ENCODE results near the gene CBX1. TPM values are rescaled to one million over a fixed set of nuclear protein-coding genes. Genes with fewer than 3 reads are reported as not detected.

The CBX1 gene
- total and polyA plus RNA-seq, 2 donors (not counting 3 experiments of a cell fraction or from before 2014, with no cell fraction given), result 20.4 to 95.2 TPM

- H3K9ac ChIP-seq (replicated peaks; ENCODE audit: extremely low read depth, insufficient read depth, low read length), result no peak overlapping the region
- no peaks in the 10 kb centered on the region for H3K9me3 ChIP-seq (replicated peaks; ENCODE audit: control insufficient read depth, insufficient read depth, low read length)
- TF ChIP-seq MYC (IDR thresholded peaks at IDR 0.05; ENCODE audit: low read depth, low read length), result no peak
- no peak for TF ChIP-seq JUN (IDR thresholded peaks at IDR 0.05; ENCODE audit: borderline replicate concordance, insufficient read depth, insufficient read length, low read depth)
- TF ChIP-seq FOS (IDR thresholded peaks at IDR 0.05; ENCODE audit: borderline replicate concordance, insufficient read depth, low read length), result no peak
- TF ChIP-seq POLR2AphosphoS5 (IDR thresholded peaks at IDR 0.05; ENCODE audit: insufficient read depth, low read depth, low read length), result no peak
- no peak for TF ChIP-seq POLR2A (IDR thresholded peaks at IDR 0.05; ENCODE audit: low read depth, low read length)
- FAIRE-seq, result no peak
- intact Hi-C loops (cut with micrococcal nuclease) (no loop called here), dilution Hi-C loops (cut with MboI; ENCODE audit: extremely low pct_ligation_motif_present, low sequenced_read_pairs) (no loop called here)
- H3K27me3 ChIP-seq (ENCODE audit: control insufficient read depth in 2 of 2, insufficient read depth in 2 of 2, low read length in 2 of 2), result no peaks in the 10 kb centered on the region
- no peaks in the 10 kb centered on the region for H4K20me1 ChIP-seq (replicated peaks; ENCODE audit: control insufficient read depth, extremely low read depth, insufficient read depth, low read length)
- no peaks in the 10 kb centered on the region for H3K9me1 ChIP-seq (replicated peaks; ENCODE audit: control insufficient read depth, extremely low read depth, insufficient read depth, low read length)
- H3K4me1 ChIP-seq (ENCODE audit: control insufficient read depth, extremely low read depth, insufficient read depth, low read length), result peaks cover 46% of the 10 kb centered on the region
- DNase-seq (ENCODE audit: low read depth, low spot score), result no peak
- no peak overlapping the region for H3K4me2 ChIP-seq (ENCODE audit: insufficient read depth, low read length)
- CTCF ChIA-PET, result interaction anchor here (1.1 to 2.3 kb wide), 4 partner anchors 13 to 35 kb away, joined by 3 to 25 read pairs (median 18); no protein-coding TSS in a partner anchor
- H2AFZ ChIP-seq (ENCODE audit: low read depth, low read length), result no peak overlapping the region
- H3K4me3 ChIP-seq (replicated peaks in 1 of 3; ENCODE audit: insufficient read depth in 1 of 3, low read depth in 1 of 3, low read length in 3 of 3), result no peak overlapping the region
- H3K36me3 ChIP-seq (ENCODE audit: control insufficient read depth in 2 of 2, extremely low read depth in 1 of 2, insufficient read depth in 2 of 2, low read length in 2 of 2), result peaks cover 19 to 42% of the 10 kb centered on the region in 2 experiments
- peaks cover 69% of the 10 kb centered on the region for H3K79me2 ChIP-seq (ENCODE audit: control insufficient read depth, insufficient read depth, low read length)
- POLR2A ChIA-PET, result no interaction called here
- H3K27ac ChIP-seq (ENCODE audit: insufficient read depth, low read depth, low read length), result no peak overlapping the region
- no TSS peak for BruUV-seq (replicated peaks)
Measured at GRCh38 chr17:48053758-48054237, 47.5 kb downstream of the CBX1 start.

GRCh38 chr17:48052956-48053757 lies 48.1 kb downstream of the CBX1 start:
- Histone ChIP-seq H4K20me1 (replicated peaks; ENCODE audit: control insufficient read depth, extremely low read depth, insufficient read depth, low read length) (no peaks in the 10 kb centered on the region), H3K4me2 (ENCODE audit: insufficient read depth, low read length) (no peak overlapping the region), H3K4me3 (replicated peaks in 1 of 3; ENCODE audit: insufficient read depth in 1 of 3, low read depth in 1 of 3, low read length in 3 of 3) (peak overlapping the region in 1 of 3 experiments; percentile 8), H3K4me1 (ENCODE audit: control insufficient read depth, extremely low read depth, insufficient read depth, low read length) (peaks cover 46% of the 10 kb centered on the region), H3K79me2 (ENCODE audit: control insufficient read depth, insufficient read depth, low read length) (peaks cover 69% of the 10 kb centered on the region), H3K36me3 (ENCODE audit: control insufficient read depth in 2 of 2, extremely low read depth in 1 of 2, insufficient read depth in 2 of 2, low read length in 2 of 2) (peaks cover 18 to 36% of the 10 kb centered on the region in 2 experiments), H3K9me3 (replicated peaks; ENCODE audit: control insufficient read depth, insufficient read depth, low read length) (no peaks in the 10 kb centered on the region), H3K9ac (replicated peaks; ENCODE audit: extremely low read depth, insufficient read depth, low read length) (peak overlapping the region; percentile 10), H2AFZ (ENCODE audit: low read depth, low read length) (no peak overlapping the region), H3K9me1 (replicated peaks; ENCODE audit: control insufficient read depth, extremely low read depth, insufficient read depth, low read length) (no peaks in the 10 kb centered on the region), H3K27me3 (ENCODE audit: control insufficient read depth in 2 of 2, insufficient read depth in 2 of 2, low read length in 2 of 2) (no peaks in the 10 kb centered on the region), H3K27ac (ENCODE audit: insufficient read depth, low read depth, low read length) (no peak overlapping the region)
- TF ChIP-seq JUN (IDR thresholded peaks at IDR 0.05; ENCODE audit: borderline replicate concordance, insufficient read depth, insufficient read length, low read depth), result no peak
- TF ChIP-seq MAX (IDR thresholded peaks at IDR 0.05; ENCODE audit: insufficient read depth, insufficient read length), result no peak
- no peak for TF ChIP-seq FOS (IDR thresholded peaks at IDR 0.05; ENCODE audit: borderline replicate concordance, insufficient read depth, low read length)
- TF ChIP-seq POLR2A (IDR thresholded peaks at IDR 0.05; ENCODE audit: low read depth, low read length), result no peak
- no peak for TF ChIP-seq CTCF (IDR thresholded peaks at IDR 0.05; ENCODE audit: extremely low read depth in 1 of 2, insufficient read depth in 1 of 2, low read depth in 1 of 2, low read length in 2 of 2)
- TF ChIP-seq POLR2AphosphoS5 (IDR thresholded peaks at IDR 0.05; ENCODE audit: insufficient read depth, low read depth, low read length), result no peak
- TF ChIP-seq GATA2 (IDR thresholded peaks at IDR 0.05; ENCODE audit: insufficient read depth, insufficient read length, low read depth, low read length), result no peak
- no peak for TF ChIP-seq EZH2 (IDR thresholded peaks at IDR 0.05; ENCODE audit: borderline replicate concordance, low read depth, low read length, severe bottlenecking)
- no peak for TF ChIP-seq MYC (IDR thresholded peaks at IDR 0.05; ENCODE audit: low read depth, low read length)
- POLR2A ChIA-PET, result no interaction called here
- peak; percentile 74 for FAIRE-seq
- CTCF ChIA-PET, result interaction anchor here (0.9 to 2.3 kb wide), 7 partner anchors 10 to 35 kb away, joined by 3 to 25 read pairs (median 5); no protein-coding TSS in a partner anchor
- no TSS peak for BruUV-seq (replicated peaks)
- peak; percentile 63 for DNase-seq (ENCODE audit: low read depth, low spot score)
- dilution Hi-C loops (cut with MboI; ENCODE audit: extremely low pct_ligation_motif_present, low sequenced_read_pairs), result no loop called here
- intact Hi-C loops (cut with micrococcal nuclease), result loop anchor here (1.0 kb wide), 1 partner anchor 21 kb away; no protein-coding TSS in a partner anchor
